Fibroblast of pulmonary artery (primary cell): ENCODE results near the gene CLEC10A.
A peak's percentile ranks its signal among the peaks of the same experiment; 100 is the strongest.
"Not testable (repeated sequence)": the region's sequence is repeated elsewhere in the genome, so short reads cannot be mapped to it uniquely, and the experiment has no call there.

Experiments used
- DNase-seq: peaks from one replicate; pipeline ENCODE4 v3.0.0-alpha.2; 2010; ENCODE audit warnings: low read depth
- H3K4me3 ChIP-seq: replicated peaks from 2 replicates; pipeline ENCODE4 v1.5.1; 2011; ENCODE audit warnings: low read depth, mild to moderate bottlenecking, control low read depth, low read length, moderate library complexity
- TF ChIP-seq, protein P1 (sequence below): IDR thresholded peaks from 2 replicates; pipeline ENCODE4 v1.5.1; 2011; ENCODE audit warnings: mild to moderate bottlenecking, control low read depth, low read length, inconsistent platforms; ENCODE audit errors: missing control alignments

CLEC10A gene

DNA sequence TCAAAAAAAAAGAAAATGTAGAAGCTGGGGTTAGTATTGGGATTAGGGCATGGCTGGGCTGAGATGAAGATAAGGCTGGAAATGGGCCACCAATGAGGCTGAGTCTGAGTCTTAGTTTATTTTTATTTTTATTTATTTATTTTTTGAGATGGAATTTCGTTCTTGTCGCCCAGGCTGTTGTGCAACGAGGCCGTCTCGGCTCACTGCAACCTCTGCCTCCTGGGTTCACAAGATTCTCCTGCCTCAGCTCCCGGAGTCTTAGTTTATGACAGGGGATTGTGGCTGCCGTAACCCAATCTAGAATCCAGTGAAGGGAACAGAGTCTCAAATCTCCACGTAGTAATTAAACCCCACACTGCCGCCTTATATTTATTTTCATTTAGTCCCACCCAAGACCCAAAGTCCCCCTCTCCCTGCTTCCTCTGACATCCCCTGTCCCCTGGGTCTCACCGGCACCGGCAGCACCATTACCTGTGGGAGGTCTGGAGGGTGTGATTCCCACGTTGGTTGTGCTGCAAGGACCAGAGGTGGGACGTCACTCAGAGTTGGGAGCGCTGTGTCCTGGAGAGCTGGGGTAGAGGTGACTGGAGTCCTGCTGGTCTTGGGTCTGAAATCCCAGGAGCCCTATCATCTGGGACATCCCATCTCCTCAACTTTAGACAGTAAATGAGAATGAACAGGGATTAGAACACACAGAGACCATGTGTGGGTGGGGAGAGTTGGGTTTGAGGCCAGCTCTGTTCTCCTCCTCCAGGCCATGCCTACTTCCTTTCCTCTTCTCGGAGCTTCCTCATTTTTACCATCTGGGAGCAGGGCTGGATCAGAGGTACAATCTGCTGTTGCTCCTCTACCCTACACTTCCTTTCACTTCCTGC lies at the start of gene CLEC10A:
CLEC10A (minus strand) TSS at position 671 of the 875 bp plus-strand sequence. CDS start 1,439 bp downstream, outside the sequence.
- TF ChIP-seq, protein P1, sequence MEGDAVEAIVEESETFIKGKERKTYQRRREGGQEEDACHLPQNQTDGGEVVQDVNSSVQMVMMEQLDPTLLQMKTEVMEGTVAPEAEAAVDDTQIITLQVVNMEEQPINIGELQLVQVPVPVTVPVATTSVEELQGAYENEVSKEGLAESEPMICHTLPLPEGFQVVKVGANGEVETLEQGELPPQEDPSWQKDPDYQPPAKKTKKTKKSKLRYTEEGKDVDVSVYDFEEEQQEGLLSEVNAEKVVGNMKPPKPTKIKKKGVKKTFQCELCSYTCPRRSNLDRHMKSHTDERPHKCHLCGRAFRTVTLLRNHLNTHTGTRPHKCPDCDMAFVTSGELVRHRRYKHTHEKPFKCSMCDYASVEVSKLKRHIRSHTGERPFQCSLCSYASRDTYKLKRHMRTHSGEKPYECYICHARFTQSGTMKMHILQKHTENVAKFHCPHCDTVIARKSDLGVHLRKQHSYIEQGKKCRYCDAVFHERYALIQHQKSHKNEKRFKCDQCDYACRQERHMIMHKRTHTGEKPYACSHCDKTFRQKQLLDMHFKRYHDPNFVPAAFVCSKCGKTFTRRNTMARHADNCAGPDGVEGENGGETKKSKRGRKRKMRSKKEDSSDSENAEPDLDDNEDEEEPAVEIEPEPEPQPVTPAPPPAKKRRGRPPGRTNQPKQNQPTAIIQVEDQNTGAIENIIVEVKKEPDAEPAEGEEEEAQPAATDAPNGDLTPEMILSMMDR = no peak
- no peak within 1 kb of the TSS for H3K4me3 ChIP-seq
- no peak for DNase-seq

DNA sequence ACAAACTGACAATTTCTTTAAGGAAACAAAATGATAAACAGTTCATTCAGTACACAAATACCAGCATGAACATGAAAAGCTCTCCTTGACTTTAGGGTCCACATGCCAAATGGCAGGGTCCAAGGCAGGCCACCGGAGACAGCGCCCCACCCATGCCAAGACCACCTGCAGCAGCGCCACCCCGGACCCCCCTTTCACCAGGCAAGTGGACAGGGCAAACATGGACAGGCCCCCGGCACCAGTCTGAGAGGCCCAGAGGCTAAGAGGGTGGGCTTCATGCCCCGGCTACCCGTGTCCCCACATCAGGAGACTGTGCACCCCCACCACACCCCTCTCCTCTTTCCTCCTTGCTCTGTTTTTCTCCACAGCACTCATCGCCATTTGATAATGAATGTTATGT lies 49.3 kb upstream of the CLEC10A start:
- TF ChIP-seq, protein P1 = no peak
- no peak for DNase-seq
- H3K4me3 ChIP-seq = no peak overlapping the region

DNA sequence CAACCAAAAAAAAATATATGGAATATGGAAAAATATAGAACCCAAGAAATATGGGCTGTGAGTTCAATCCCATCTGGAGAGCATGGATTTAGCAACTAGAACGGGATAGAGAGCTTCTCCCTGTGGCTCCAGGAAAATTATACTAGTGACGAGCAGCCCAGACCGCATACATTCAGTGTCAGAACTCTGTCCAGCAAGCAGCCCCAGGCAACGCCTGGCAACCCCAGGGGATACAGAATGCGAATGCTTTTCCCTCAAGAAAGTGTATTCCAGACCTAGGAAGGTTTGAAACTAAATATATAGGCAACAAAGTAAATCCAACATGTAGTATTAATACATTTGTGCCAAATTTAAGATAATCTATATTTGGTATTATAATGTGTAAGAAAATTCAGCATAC lies 48.1 kb upstream of the CLEC10A start:
- H3K4me3 ChIP-seq = no peak overlapping the region
- TF ChIP-seq, protein P1 = no peak
- DNase-seq = no peak

GRCh38 chr17:7127501-7127900 lies 47.5 kb upstream of the CLEC10A start:
- not testable (repeated sequence) for DNase-seq

DNA sequence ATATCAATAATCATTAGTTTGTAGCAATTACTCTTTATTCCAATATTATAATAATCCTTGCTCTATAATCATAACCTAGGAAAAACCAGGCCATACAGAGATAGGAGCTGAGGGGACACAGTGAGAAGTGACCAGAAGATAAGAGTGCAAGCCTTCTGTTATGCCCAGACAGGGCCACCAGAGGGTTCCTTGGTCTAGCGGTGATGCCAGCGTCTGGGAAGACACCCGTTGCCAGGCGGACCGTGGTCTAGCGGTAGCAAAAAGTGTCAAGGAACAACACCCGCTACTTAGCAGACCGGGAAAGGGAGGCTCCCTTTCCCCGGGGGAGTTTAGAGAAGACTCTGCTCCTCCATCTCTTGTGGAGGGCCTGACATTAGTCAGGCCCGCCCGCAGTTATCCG lies 46.3 kb upstream of the CLEC10A start:
- not testable (repeated sequence) for DNase-seq, H3K4me3 ChIP-seq

More at GRCh38 chr17:7127501-7127900, 47.5 kb upstream of the CLEC10A start:
- not testable (repeated sequence) for H3K4me3 ChIP-seq

DNA sequence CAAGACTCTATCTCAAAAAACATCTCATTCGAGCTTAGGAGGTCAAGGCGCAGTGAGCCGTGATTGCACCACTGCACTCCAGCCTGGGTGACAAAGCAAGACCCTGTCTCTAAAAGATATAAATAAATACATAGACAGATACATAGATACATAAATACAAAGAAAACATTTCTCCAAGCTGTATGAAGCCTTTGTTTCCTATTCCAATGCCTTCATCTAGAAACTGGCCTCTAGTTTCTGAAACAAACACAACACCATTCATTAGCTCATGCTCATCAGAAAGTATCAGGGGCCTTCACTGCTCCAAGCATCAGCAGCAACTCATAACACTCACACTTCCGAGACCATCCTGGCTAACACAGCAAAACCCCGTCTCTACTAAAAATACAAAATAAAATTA lies 44.9 kb upstream of the CLEC10A start:
- TF ChIP-seq, protein P1 = no peak
- DNase-seq = no peak
- H3K4me3 ChIP-seq = no peak overlapping the region

DNA sequence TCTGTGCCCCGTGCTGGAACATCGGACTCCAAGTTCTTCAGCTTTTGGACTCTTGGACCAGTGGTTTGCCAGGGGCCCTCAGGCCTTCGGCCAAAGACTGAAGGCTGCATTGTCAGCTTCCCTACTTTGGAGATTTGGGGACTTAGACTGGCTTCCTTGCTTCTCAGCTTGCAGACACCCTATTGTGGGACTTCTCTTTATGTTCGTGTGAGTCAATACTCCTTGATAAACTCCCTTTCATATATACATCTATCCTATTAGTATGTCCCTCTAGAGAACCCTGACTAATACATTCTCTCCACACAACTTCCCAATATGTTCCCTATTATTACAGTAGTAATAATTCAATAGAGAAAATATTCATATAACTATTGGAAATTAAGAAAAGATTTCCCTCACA lies 43.8 kb upstream of the CLEC10A start:
- DNase-seq = no peak
- H3K4me3 ChIP-seq = no peak overlapping the region
- TF ChIP-seq, protein P1 = no peak

DNA sequence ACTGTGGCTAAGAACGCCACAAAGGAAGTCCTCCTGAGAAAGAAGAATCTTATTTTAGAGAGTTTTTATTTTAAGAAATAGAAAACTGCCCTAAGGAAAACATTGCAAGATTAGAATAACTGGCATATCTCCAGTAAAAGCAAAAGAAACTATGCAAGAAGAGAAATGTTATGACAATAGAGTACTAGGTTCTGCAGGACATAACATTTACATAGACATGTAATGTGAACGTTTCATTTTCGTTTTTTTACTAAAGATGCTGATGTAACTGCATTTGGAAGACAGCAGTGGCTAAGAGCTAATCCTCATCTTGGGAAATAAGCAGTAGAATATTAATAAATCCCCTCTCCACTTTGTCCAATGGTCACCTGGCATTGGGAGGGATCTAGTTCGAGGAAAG lies 42.3 kb upstream of the CLEC10A start:
- DNase-seq = peak; percentile 53
- TF ChIP-seq, protein P1 = no peak
- H3K4me3 ChIP-seq = no peak overlapping the region

DNA sequence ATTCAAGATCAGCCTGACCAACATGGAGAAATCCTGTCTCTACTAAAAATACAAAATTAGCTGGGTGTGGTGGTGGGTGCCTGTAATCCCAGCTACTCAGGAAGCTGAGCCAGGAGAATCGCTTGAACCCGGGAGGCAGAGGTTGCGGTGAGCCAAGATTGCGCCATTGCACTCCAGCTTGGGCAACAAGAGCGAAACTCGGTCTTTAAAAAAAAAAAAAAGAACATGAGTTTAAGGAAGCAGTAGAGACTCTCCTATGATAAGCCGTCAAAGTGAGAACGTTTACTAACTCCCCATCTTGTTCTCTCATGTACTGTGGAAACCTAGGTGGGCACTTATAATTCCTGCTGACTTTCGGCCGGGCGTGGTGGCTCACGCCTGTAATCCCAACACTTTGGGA lies 40.6 kb upstream of the CLEC10A start:
- not testable (repeated sequence) for H3K4me3 ChIP-seq, DNase-seq
